Gastrocnemius medialis (tissue), 4 donors: ENCODE measurements around the gene ZNF784. TPM values are rescaled to one million over a fixed set of nuclear protein-coding genes. Genes with fewer than 3 reads are reported as not detected.
"Not testable (repeated sequence)": the region's sequence is repeated elsewhere in the genome, so short reads cannot be mapped to it uniquely, and the experiment has no call there.

Experiments used
- ATAC-seq, 2 donors: fragments of 150-250 bp; one replicate each; pipeline ENCODE4 v1.9.1; 2016
- DNase-seq, 2 donors: peaks; one replicate each; pipeline ENCODE4 v3.0.0-alpha.2; 2019
- H3K27ac ChIP-seq, 4 donors: fragments of 200-600 bp; sonication (generic); 1 replicate in 1 of 4; 2 replicates in 3 of 4; pipeline ENCODE4 v1.5.1; 2016 to 2018; ENCODE audit warnings: mild to moderate bottlenecking in 2 of 4, moderate library complexity in 1 of 4
- H3K27me3 ChIP-seq, 3 donors: fragments of 200-600 bp; sonication (generic) in 2 of 3; 1 replicate in 1 of 3; 2 replicates in 2 of 3; pipeline versions ENCODE4 v1.5.1 to v1.6.0; 2016 to 2019; ENCODE audit warnings: mild to moderate bottlenecking in 1 of 3, moderate library complexity in 1 of 3
- H3K36me3 ChIP-seq, 2 donors: fragments of 200-600 bp; sonication (generic) in 1 of 2; one replicate each; pipeline ENCODE4 v1.5.1; 2017 to 2018
- H3K4me1 ChIP-seq, 2 donors: fragments of 200-600 bp; sonication (generic) in 1 of 2; one replicate each; pipeline ENCODE4 v1.5.1; 2016 to 2017; ENCODE audit warnings: mild to moderate bottlenecking in 2 of 2
- H3K4me3 ChIP-seq, 4 donors: fragments of 200-600 bp; sonication (generic) in 3 of 4; 1 replicate in 1 of 4; 2 replicates in 3 of 4; pipeline ENCODE4 v1.5.1; 2016 to 2019; ENCODE audit warnings: mild to moderate bottlenecking in 2 of 4
- H3K9me3 ChIP-seq, 3 donors: fragments of 200-600 bp; sonication (generic) in 2 of 3; 1 replicate in 1 of 3; 2 replicates in 2 of 3; pipeline ENCODE4 v1.5.1; 2016 to 2019
- CTCF ChIP-seq, 5 experiments: fragments of 450-650 bp in 3 of 5; fragments of 200-600 bp in 2 of 5; sonication (generic) in 2 of 5; IDR thresholded peaks in 4 of 5; conservative IDR thresholded peaks in 1 of 5; 1 replicate in 4 of 5; 2 replicates in 1 of 5; pipeline ENCODE4 v1.5.1; 2016 to 2019; ENCODE audit warnings: antibody characterized with exemption in 5 of 5, mild to moderate bottlenecking in 3 of 5, moderate library complexity in 3 of 5
- POLR2A ChIP-seq, 2 donors: fragments of 450-650 bp; IDR thresholded peaks; one replicate each; pipeline ENCODE4 v1.6.1; 2017; ENCODE audit warnings: antibody characterized with exemption in 2 of 2, mild to moderate bottlenecking in 2 of 2, moderate library complexity in 2 of 2
- in situ Hi-C, 4 donors: fragments of 200-750 bp; cut with MboI; loops; one replicate each; pipeline versions ENCODE4 v1.15.0 to v1.8.0; 2017; ENCODE audit warnings: low sequenced_read_pairs in 4 of 4
- intact Hi-C: fragments of 100-400 bp; cut with DNase I; formaldehyde crosslinking; loops from one replicate; pipeline ENCODE4 v1.15.1; 2023; ENCODE audit warnings: low total_unique reads
- total RNA-seq, 4 donors: library from RNA; depleted of rRNA; stranded (reverse); fragments of >200 nt; gene quantifications; one replicate each; pipeline versions ENCODE4 v1.1.0 to v1.2.3, GENCODE V29; 2016

The ZNF784 gene
- total RNA-seq, 4 donors from 2014 or later: 6.0 to 10.0 (median 8.2) TPM

DNA sequence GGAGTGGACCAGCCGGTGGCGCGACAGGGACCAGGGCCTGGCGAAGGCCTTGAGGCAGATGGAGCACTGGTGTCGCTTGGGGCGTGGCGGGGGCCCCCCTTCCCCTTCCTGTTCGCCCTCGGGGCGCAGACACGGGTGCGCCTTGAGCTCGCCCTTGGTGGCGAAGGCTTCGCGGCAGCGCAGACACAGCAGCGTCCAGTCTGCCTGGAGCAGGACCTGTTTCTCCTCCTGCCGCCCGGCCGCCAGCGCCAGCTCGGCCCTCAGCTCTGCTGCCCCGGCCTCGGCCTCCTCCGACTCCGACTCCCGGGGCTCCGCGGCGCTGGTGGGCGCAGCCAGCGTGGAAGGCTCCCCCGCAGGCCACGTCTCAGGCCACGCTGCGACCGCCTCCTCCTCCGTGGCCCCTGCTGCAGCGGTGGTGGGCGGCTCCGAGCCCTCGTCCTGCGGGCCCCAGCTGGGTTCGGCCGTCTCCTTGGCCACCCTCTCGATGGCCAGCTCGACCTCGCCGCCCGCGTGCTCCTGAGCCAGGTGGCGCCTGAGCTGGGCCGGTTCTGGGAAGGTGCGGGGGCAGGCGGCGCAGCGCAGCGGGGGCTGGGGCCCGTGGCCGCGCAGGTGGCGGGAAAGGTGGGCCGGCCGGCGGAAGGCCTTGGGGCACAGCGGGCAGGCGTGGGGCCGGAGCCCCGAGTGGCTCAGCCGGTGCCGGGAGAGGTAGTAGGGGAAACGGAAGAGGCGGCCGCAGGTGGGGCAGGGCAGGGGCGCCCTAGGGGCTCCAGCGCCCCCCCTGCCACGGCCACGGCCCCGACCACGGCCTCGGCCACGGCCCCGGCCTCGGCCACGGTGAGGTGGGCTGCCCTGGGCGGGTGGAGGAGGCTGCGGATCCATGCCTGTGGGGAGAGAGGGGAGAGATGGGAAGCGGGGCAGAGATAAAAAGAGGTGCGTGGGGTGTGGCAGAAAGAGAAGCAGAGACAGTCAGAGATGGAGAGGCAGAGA lies 45.3 kb downstream of the ZNF784 start:
- H3K36me3 ChIP-seq: peaks cover 0 to 13% of the 10 kb centered on the region in 2 donors
- no peak for DNase-seq
- H3K27ac ChIP-seq: peak overlapping the region; percentile 96 to 100 (median 98)
- peak overlapping the region; percentile 92 to 98 (median 96) for H3K4me3 ChIP-seq
- peaks cover 3 to 19% of the 10 kb centered on the region in 2 donors for H3K4me1 ChIP-seq
- ATAC-seq: no peak
- TF ChIP-seq POLR2A (IDR thresholded peaks at IDR 0.05) (no peak), CTCF (IDR thresholded peaks at IDR 0.05 in 4 of 5, conservative IDR thresholded peaks at IDR 0.05 in 1 of 5) (no peak)
- in situ Hi-C loops: no loop called here
- no peaks in the 10 kb centered on the region for H3K9me3 ChIP-seq
- intact Hi-C loops: no loop called here
- H3K27me3 ChIP-seq: no peaks in the 10 kb centered on the region

DNA sequence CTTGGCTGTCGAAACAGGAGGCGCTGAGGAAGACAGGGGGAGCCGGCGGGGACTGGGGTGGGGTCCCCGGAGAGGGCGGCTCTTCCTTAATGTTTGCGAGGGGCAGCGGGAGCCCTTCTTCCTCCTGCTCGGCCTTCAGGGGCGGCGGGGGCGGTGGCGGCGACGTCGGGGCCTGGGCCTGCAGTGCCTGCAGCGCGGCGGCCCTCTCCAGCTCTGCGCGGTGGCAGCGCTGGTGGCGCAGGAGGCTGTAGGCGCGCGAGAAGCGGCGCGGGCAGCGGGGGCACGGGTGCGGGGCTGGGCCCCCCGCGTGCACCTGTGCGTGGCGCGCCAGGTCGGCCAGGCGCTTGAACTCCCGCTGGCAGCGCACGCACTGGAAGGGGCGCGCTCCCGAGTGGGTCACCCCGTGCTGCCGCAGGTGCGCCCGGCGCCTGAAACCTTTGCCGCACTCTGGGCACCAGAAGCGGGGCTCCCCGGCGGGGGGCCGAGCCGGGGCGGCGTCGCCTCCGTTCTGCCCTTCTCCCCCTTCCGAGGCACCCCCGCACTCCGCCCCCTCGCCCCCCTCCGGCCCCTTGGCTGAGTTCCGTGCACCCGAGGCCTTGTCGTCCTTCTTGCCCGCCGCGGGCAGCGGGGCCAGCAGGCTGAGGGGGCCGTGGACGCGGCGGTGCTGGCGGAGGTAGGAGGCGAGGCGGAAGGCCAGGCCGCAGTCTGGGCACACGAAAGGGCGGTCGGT lies 46.2 kb downstream of the ZNF784 start:
- Histone ChIP-seq H3K36me3 (peaks cover 0 to 13% of the 10 kb centered on the region in 2 donors), H3K27ac (no peak overlapping the region), H3K4me3 (no peak overlapping the region), H3K9me3 (no peaks in the 10 kb centered on the region), H3K27me3 (no peaks in the 10 kb centered on the region), H3K4me1 (peaks cover 3 to 19% of the 10 kb centered on the region in 2 donors)
- in situ Hi-C loops: no loop called here
- DNase-seq: no peak
- TF ChIP-seq POLR2A (IDR thresholded peaks at IDR 0.05): no peak
- no peak for TF ChIP-seq CTCF (IDR thresholded peaks at IDR 0.05 in 4 of 5, conservative IDR thresholded peaks at IDR 0.05 in 1 of 5)
- intact Hi-C loops: no loop called here
- ATAC-seq: no peak

DNA sequence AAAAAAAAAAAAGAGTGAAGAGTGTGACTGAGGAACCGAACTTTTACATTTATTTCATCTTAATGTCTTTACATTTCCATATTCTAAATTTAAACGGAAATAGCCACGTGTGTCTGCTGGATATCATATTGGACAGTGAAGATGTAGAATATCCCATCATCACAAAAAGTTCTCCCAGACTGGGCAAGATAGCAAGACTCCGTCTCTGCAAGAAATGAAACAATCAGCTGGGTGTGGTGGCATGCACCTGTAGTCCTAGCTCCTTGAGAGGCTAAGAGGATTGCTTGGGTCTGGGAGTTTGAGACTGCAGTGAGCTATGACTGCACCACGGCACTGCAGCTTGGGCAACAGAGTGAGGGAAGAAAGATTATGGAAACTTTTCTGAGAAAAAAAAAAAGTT lies 47.6 kb downstream of the ZNF784 start:
- Histone ChIP-seq H3K4me3 (no peak overlapping the region), H3K9me3 (no peaks in the 10 kb centered on the region), H3K36me3 (peaks cover 0 to 13% of the 10 kb centered on the region in 2 donors), H3K27ac (no peak overlapping the region), H3K4me1 (peaks cover 3 to 16% of the 10 kb centered on the region in 2 donors), H3K27me3 (no peaks in the 10 kb centered on the region)
- intact Hi-C loops (no loop called here), in situ Hi-C loops (no loop called here)
- ATAC-seq (no peak), DNase-seq (no peak)
- TF ChIP-seq CTCF (IDR thresholded peaks at IDR 0.05 in 4 of 5, conservative IDR thresholded peaks at IDR 0.05 in 1 of 5) (no peak), POLR2A (IDR thresholded peaks at IDR 0.05) (no peak)

DNA sequence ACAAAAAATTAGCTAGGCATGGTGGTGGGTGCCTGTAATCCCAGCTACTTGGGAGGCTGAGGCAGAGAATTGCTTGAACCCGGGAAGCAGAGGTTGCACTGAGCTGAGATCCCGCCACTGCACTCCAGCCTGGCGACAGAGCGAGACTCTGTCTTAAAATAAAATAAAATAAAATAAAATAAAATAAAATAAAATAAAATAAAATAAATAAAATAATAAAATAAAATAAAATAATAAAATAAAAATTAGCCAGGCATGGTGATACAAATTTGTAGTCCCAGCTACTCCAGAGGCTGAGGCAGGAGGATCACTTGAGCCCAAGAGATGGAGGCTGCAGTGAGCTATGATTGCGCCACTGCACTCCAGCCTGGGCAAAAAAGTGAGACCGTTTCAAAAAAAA lies 50.4 kb downstream of the ZNF784 start:
- H3K9me3 ChIP-seq, in situ Hi-C loops, H3K27ac ChIP-seq, DNase-seq, H3K27me3 ChIP-seq, H3K4me3 ChIP-seq, H3K4me1 ChIP-seq, intact Hi-C loops, ATAC-seq: not testable (repeated sequence)
- H3K36me3 ChIP-seq: peaks cover 0 to 13% of the 10 kb centered on the region in 2 donors

Other genes starting within 250 kb of the ZNF784 start
- gene TMEM190, start 247.7 kb downstream of the ZNF784 start, total RNA-seq: not detected
- 1 to 10 TPM; 1.3 to 4.7 (median 2.1) TPM for gene TMEM238, start 240.3 kb downstream of the ZNF784 start, total RNA-seq
- 100 to 1,000 TPM; 123 to 278 (median 206) TPM for gene RPL28, start 238.6 kb downstream of the ZNF784 start, total RNA-seq
- gene UBE2S, start 216.8 kb downstream of the ZNF784 start, total RNA-seq: 10 to 100 TPM in 3 of 4 donors, 1 to 10 TPM in 1; 7.7 to 14.6 (median 13.4) TPM
- not detected for gene SHISA7, start 181.3 kb downstream of the ZNF784 start, total RNA-seq
- 100 to 1,000 TPM in 1 of 4 donors, 10 to 100 TPM in 3; 59.7 to 101 (median 88.7) TPM for gene ISOC2, start 162.9 kb downstream of the ZNF784 start, total RNA-seq
- gene C19orf85, start 159.8 kb downstream of the ZNF784 start, total RNA-seq: not detected
- gene ZNF628, start 147.9 kb downstream of the ZNF784 start, total RNA-seq: 10 to 100 TPM in 3 of 4 donors, 1 to 10 TPM in 1; 7.4 to 22.3 (median 14.1) TPM
- 1 to 10 TPM in 2 of 4 donors, under 1 TPM in 2; 0.40 to 2.5 (median 1.1) TPM for gene NAT14, start 139.4 kb downstream of the ZNF784 start, total RNA-seq
- 1 to 10 TPM in 2 of 4 donors, under 1 TPM in 2; 0.53 to 2.2 (median 1.1) TPM for gene SSC5D, start 136.1 kb downstream of the ZNF784 start, total RNA-seq
- gene SBK2, start 87.4 kb downstream of the ZNF784 start, total RNA-seq: 1 to 10 TPM in 3 of 4 donors, not detected in 1; 1.5 to 3.0 (median 1.6) TPM
- gene SBK3, start 79.0 kb downstream of the ZNF784 start, total RNA-seq: 10 to 100 TPM in 1 of 4 donors, 1 to 10 TPM in 3; 3.1 to 24.1 (median 6.8) TPM
- gene ZNF579, start 43.7 kb downstream of the ZNF784 start, total RNA-seq: 10 to 100 TPM; 15.0 to 19.3 (median 16.8) TPM
- 10 to 100 TPM in 1 of 4 donors, 1 to 10 TPM in 3; 6.8 to 11.2 (median 7.4) TPM for gene FIZ1, start 25.0 kb downstream of the ZNF784 start, total RNA-seq
- 10 to 100 TPM; 35.6 to 61.7 (median 47.0) TPM for gene ZNF524, start 24.3 kb downstream of the ZNF784 start, total RNA-seq
- gene ZNF865, start 18.9 kb downstream of the ZNF784 start, total RNA-seq: 10 to 100 TPM; 10.3 to 23.4 (median 15.2) TPM
- 10 to 100 TPM in 1 of 4 donors, 1 to 10 TPM in 3; 1.5 to 12.3 (median 7.2) TPM for gene ZNF580, start 16.4 kb upstream of the ZNF784 start, total RNA-seq
- gene ZNF581, start 19.1 kb upstream of the ZNF784 start, total RNA-seq: 10 to 100 TPM in 3 of 4 donors, 1 to 10 TPM in 1; 9.9 to 17.3 (median 13.7) TPM
- gene CCDC106, start 23.6 kb upstream of the ZNF784 start, total RNA-seq: 10 to 100 TPM in 2 of 4 donors, 1 to 10 TPM in 2; 6.3 to 21.2 (median 12.6) TPM
- gene U2AF2, start 30.5 kb upstream of the ZNF784 start, total RNA-seq: 10 to 100 TPM; 38.1 to 60.2 (median 50.1) TPM
- 100 to 1,000 TPM in 3 of 4 donors, 10 to 100 TPM in 1; 58.7 to 214 (median 190) TPM for gene EPN1, start 50.7 kb upstream of the ZNF784 start, total RNA-seq
- not detected for gene NLRP9, start 113.8 kb upstream of the ZNF784 start, total RNA-seq
- not detected for gene RFPL4A, start 134.5 kb upstream of the ZNF784 start, total RNA-seq
- not detected for gene RFPL4AL1, start 144.6 kb upstream of the ZNF784 start, total RNA-seq
- not detected for gene NLRP11, start 207.4 kb upstream of the ZNF784 start, total RNA-seq
- not detected for gene NLRP4, start 212.0 kb upstream of the ZNF784 start, total RNA-seq